HG02623 (cell line): ENCODE data around the gene S100A7A.
"Not testable (repeated sequence)": the region's sequence is repeated elsewhere in the genome, so short reads cannot be mapped to it uniquely, and the experiment has no call there.

ENCODE experiments used
- ATAC-seq: cut with Tn5 transposase; IDR thresholded peaks from one replicate; pipeline ENCODE4 v1.9.1; 2021; ENCODE audit warnings: moderate library complexity; ENCODE audit not compliant: unreplicated experiment

S100A7A gene

GRCh38 chr1:153422450-153423068 is 6.2 kb downstream of the S100A7A start:
- no peak for ATAC-seq

GRCh38 chr1:153426809-153427208 is 10.5 kb downstream of the S100A7A start:
- no peak for ATAC-seq

- no peak for ATAC-seq
Measured at GRCh38 chr1:153428073-153428638, 11.8 kb downstream of the S100A7A start.

DNA sequence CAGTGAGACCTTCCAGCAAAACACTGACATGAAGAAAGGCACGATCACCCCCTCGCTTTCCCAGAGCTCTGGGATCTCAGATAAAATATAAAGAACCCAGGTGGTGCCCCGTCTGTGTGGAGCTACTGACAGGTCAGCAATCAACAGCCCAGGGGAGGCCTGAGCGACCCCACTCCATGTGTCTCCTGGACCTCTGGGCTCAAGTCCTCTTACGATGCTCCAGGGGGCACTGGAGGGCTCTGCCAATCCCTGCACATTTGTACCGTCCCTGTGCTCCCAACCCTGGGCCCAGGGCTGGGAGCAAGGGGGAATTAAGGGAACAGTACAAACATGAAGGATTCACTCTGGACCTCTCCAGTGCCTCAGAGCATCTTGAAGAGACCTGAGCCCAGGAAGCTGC is 12.5 kb downstream of the S100A7A start:
- ATAC-seq: no peak

DNA sequence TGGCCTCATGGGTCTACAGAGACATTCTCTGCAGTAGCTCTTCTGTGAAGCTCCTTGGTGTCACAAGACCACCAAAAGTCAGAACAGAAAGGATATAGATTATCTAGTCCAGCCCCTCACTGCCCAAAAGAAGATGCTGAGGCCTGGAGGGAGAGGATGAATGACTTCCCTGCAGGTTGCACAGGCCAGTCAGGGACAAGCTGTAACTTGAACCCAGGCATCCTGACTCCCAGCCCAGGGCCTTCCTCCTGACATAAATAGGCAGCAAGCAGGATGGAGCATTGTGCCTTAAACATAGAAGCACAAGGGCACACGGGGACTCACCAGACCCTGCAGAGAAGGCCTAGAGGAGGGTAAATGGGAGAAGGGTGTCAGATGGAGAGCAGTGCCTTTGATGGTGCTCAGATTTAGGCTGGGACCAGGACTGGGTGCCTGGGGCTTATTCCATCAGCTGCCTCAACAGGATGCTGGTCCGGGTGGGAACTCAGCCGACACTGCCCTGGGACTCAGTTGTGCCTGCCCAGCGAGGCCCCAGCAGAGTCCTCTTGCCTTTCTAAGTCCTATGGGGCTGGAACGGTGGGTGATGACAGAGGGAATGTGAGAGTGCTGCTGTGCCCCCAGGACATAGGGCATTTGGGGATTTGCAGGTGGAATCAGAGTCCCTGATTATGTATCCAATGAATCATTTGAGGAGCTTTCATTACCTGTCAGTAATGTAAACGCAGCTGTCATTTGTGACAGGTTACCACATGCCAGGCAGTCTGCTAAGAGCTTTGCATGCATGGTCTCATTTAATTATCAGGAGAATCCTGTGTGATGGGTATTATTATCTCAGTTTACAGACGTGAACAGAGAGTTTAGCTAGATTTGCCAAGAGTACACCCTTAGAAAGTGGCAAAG is 13.2 kb downstream of the S100A7A start:
- ATAC-seq: no peak

DNA sequence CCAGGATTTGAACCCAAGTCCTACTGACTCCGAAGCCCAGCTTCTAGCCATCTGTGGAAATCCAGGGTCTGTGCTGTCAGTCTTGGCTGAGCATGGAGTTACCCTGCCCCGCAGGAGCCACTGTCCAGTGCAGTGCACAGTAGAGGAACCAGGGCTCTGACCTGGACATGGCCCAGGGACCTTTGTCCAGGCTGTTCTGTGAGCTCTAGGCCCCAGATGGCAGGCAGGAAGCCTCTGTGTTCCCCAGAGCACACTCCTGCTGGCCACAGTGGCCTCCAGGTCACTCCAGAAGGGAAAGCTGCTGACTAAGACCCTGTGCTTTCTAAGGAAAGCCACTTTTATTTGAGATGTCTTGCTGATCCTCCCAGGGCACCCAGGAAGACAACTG is 13.8 kb downstream of the S100A7A start:
- no peak for ATAC-seq

DNA sequence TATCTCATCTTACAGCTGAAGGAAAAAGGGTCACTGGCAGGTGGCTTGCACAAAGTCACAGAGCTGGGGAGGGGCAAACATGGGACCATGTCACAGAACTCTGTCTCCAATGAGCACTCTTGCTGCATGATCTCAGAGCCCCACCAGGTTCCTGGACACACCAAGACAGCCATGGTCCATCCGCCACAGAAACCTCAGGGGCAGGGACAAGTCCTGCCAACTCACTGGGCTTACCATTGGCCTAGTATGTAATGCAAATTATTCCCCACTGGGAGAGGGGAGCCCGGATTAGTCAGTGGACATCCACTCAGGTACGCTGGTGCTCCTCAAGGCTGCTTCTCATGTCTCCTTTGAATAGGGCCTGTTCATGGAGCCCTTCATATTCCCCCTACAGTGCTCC is 14.2 kb downstream of the S100A7A start:
- ATAC-seq: no peak

GRCh38 chr1:153431002-153431401 is 14.7 kb downstream of the S100A7A start:
- ATAC-seq: no peak

GRCh38 chr1:153431427-153431826 is 15.1 kb downstream of the S100A7A start:
- no peak for ATAC-seq

DNA sequence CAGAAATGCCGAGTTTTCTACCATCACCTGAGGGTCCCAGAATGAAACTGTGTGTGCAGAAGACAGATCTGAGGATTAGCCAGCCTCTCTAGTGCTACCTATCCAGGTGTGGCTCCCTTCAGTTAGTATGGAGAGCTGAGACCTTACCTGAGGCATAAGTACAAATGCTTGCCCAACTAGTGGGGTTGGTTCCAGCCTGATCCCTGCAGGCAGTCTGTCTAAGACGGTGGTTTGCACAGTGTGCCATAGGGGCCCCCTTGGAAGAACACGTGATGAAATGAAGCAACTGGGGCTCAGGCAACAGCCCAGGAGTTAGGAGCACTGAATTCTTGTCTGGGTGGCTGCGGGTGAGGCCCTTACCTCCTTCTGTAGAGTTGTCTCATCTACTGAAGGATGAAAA is 15.6 kb downstream of the S100A7A start:
- no peak for ATAC-seq

DNA sequence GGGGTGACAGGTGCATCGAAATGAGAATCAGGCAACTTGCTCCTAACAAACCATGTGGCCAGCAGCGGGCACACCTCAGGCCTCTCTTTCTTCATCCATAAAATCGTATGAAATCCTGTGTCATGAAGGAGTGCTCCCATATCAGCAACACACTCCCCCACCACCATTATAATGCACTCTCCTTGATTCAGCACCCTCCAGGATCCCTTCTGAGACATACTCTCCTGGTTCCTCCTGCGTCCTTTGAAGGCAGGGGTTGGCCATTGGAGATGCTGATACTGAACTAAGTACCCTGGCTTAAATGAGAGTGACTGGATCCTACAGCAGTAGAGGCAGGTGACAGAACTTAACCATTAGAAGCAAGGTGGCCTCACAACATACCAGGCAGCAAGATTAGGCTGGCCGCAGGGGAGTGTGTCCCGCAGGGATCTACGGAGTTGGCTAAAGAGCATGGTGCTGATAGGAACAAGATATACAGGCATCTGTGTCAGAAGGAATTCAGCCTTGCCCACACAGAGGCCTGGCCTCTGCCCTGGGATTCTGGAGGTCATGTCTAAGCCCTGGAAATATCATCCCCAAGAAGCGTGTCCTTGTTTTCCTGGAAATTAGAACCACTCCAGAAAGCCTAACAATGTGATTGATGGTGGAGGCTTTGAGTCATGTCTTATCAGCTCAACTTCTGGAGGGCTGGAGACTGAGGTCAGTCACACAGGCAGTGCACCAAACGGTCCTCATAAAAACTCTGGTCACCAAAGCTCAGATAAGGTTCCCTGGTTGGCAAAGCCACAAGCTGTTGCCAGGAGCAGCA is 16.8 kb downstream of the S100A7A start:
- no peak for ATAC-seq

DNA sequence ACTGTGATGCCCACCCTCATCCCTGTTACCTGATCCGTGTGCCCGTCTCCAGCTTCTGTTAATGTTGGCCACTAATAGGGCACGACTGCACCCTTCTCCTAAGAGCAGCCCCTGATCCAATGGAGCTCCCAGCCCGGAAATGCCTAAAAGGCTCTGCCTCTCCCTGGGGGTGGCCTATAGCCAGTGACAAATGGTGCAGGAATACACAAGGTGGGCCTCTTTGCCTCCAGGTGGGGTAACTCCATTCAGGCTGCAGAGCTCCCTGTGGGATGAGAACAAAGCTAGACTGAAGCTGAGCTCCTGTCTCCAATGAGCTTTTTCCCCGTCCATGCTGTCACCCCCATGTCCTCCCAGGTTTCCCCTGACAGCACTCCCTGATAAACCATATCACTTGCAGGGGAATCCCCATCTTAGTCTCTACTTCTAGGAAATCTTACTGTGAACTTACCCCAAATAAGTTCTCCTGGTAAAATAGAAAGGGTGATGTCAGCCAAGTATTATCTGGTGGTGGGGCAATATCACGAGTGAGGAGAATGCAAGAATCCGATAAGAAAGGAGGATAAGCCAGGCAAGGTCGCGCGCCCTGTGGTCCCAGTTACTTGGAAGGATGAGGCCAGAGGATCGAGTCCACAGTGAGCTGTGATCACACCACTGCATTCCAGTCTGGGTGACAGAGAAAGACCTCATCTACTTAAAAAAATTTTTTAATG is 18.6 kb downstream of the S100A7A start:
- ATAC-seq: no peak

DNA sequence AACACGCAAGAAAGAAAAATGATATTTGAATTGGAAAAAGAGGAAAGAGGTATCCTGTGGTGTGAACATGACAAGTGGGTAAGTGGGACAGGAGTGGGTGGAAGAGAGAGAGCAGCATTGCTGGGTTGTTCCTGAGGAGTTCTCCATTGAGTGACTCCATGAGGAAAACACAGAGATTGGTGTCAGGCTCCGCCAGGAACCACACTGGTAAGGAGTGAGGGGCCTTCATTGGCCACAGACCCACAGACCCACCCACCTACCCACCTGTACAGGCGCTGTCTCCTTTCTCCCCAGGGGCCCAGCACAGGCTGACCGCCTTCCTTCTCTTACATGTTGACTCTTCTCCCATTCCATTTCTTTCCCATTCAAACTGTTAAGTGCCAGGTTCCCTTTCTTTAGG is 20.9 kb downstream of the S100A7A start:
- no peak for ATAC-seq

DNA sequence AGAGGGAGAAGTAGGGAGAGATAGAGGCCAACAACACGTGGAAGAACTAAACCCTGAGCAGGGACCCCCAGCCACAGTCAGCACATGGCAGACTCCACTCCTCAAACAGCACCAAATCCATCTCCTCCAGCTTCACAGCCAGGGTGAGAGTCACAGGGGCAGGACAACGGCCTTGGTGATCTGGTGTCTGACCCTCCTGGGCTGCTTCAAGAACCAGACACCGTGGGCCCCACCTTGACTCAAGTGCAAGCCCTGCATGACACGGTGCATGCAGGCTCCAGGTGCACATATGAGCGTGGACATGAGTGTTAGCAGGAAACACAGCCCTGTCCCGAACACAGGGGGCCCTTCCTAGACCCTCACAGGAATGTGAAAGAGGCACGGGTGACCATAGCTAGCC is 22.3 kb downstream of the S100A7A start:
- ATAC-seq: no peak

- ATAC-seq: no peak
Measured at GRCh38 chr1:153439273-153439672, 23.0 kb downstream of the S100A7A start.

DNA sequence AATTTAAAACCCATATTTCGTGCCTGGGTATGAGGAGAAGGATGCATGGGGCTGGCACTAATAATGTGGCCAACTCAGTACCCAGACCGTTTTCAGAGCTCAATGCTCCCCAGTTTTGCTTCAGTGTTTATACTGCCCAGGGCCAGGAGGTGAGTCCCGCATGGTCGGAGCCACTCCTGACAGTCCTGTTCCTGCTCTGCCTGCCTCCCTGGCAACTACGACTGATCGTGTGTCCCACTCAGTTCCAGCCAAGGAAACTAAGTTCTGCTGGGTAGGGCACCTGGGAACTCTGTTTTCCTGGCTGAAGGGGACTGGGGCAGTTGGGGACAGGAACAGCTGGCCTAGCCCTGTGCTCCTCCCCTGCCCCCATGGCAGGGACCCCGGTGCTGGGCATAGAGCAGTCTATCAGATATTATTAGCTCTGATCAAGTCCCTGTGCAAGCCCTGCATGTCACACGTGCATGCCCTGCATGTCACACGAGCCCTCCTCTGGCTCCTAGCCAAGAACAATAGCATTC is 25.0 kb downstream of the S100A7A start:
- ATAC-seq: no peak

GRCh38 chr1:153443486-153443885 is 27.2 kb downstream of the S100A7A start:
- ATAC-seq: no peak

GRCh38 chr1:153444078-153444477 is 27.8 kb downstream of the S100A7A start:
- ATAC-seq: no peak

DNA sequence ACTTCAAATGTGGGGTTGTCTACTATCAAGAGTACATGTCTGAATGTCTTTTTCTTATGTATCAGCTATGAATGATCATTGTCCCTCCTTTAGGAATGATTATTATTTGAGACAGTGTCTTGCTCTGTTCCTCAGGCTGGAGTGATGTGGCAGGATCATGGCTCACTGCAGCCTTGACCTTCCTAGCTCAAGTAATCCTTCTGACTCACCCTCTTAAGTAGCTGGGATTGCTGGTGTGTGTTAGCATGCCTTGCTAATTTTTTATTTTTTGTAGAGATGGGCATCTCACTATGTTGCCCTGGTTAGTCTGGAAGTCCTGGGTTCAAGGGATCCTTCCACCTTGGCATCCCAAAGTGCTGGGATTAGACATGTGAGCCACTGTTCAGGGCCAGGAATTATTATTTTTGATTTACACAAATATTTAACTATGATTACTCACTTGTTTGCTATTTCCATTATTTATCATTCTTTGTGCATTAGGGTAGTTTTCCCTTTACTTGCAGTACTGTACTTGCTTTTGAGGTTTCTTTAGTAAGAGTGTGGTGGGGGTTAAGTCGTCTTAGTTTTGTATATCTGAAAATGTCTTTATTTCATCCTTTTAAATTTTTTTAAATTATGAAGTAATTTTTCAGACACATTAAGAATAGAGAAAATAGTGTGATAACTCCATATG is 31.3 kb downstream of the S100A7A start:
- no peak for ATAC-seq

GRCh38 chr1:153448851-153449250 is 32.5 kb downstream of the S100A7A start:
- ATAC-seq: not testable (repeated sequence)
